NK-92 treated with Interleukin-12 subunit alpha and Interleukin-12 subunit beta, amount 100 ng/mL, for 24 hours (cell line): ENCODE results near the gene DOCK10.
"Not testable (repeated sequence)": the region's sequence is repeated elsewhere in the genome, so short reads cannot be mapped to it uniquely, and the experiment has no call there.

Source experiments
- DNase-seq: peaks from one replicate; lab custom pipeline; 2025; lab: John Stamatoyannopoulos, UW

Gene DOCK10

GRCh38 chr2:224918626-224919471 is 123.4 kb downstream of the DOCK10 start:
- DNase-seq: no peak

GRCh38 chr2:224917246-224917645 is 125.0 kb downstream of the DOCK10 start:
- DNase-seq: not testable (repeated sequence)

- DNase-seq: no peak
Observed at GRCh38 chr2:224915136-224915535, 127.1 kb downstream of the DOCK10 start.

DNA sequence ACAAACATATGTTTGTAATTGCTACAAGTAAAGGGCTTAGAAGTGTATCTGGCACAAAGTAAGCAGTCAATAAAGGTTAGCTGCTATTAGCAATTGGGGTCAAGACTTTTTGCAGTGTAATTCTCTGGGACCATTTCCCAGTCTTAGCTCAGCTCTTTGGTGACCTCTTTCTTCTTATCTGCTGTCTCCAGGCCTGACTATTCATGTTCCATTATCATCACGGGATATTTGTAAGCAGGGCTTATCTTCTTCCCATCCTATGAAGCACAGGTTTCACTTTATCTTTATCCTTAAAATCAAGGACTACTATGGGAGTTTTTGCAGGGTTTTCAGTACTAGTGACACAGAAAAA is 131.7 kb downstream of the DOCK10 start:
- no peak for DNase-seq

GRCh38 chr2:224909885-224910573 is 132.2 kb downstream of the DOCK10 start:
- no peak for DNase-seq

- DNase-seq: no peak
Observed at GRCh38 chr2:224908818-224909217, 133.4 kb downstream of the DOCK10 start.

DNA sequence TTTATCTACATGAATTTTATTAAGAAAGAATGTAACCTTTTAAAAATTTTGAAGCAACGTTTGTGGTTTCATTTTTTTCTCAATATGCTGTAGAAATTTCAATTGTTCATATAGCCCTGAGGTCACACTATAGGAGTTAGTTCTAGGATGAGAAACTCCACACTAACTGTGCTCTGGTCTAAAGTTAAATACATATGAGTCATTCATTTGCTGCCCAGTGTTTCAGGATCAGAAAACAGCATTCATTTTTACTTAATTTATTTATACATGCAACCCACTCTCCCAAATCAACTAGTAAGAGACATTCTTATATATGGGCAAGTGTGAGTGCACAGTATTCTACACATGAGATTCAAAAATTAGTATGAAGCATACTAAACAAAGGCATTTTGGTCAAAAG is 137.9 kb downstream of the DOCK10 start:
- no peak for DNase-seq

- DNase-seq: no peak
Observed at GRCh38 chr2:224903621-224904020, 138.6 kb downstream of the DOCK10 start.

DNA sequence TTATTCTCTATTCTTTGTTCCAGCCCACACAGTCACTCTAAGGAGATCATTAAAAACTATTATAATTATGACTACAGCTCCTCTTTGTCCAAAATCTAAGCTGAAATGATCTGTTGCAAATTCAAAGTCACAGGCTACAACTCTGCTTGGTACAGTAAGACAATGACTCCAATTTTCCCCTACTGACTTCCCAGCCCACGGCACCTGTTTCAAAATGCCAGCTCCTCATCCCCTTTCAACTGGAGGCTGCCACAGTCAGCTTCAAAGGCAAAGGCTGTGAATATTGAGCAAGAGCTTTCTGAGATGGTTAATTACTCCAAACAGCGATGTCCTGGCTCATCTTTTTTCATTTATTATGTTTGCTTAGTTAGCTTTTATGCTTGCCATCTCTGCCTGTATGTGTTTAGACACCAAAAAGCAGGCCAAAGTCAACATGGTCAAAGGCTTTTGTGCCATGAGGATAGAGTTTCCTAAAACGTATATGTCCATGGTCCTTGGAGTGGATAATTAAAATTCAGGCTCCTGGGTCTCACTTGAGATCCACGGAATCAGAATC is 141.1 kb downstream of the DOCK10 start:
- DNase-seq: no peak

DNA sequence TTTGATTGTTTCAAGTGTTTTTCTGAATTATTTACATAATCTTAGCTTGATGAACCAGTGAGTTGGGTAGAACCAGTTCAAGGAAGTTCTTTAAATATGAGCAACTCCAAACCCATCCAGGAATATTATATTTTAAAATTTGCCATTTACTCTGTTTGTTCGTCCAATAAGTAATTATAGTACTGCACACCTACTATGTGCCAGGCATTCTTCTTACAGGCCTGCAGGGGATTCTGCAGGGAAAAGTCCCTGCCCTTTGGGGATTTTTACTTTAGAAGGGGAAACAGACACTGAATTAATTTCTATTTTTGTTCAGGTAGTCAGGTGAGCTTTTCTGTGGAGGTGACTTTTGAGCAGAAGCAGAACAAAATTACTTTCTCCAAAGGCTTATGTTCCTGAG is 146.9 kb downstream of the DOCK10 start:
- DNase-seq: no peak

DNA sequence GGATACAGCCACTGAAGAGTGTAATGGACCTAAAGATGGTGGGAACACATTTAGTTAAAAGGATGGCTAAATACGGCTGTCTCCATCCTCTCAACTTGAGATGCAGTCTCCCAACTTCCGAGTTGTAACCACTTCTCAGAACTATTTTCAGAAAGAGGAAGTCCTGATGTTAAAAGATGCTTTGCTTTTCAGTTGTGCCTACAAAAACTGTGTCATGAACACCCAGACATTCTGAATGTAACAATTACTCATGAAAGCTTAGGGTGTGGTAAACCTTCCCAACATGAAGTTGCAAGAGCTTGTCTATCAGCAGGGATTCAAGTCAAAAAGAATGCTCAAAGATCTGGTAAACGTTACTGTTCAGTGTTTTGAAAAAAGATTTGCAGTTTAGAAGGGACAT is 147.9 kb downstream of the DOCK10 start:
- DNase-seq: no peak

- no peak for DNase-seq
Observed at GRCh38 chr2:224893848-224894247, 148.4 kb downstream of the DOCK10 start.

- DNase-seq: no peak
Observed at GRCh38 chr2:224892574-224893204, 149.6 kb downstream of the DOCK10 start.

- no peak for DNase-seq
Observed at GRCh38 chr2:224890372-224890771, 151.9 kb downstream of the DOCK10 start.

DNA sequence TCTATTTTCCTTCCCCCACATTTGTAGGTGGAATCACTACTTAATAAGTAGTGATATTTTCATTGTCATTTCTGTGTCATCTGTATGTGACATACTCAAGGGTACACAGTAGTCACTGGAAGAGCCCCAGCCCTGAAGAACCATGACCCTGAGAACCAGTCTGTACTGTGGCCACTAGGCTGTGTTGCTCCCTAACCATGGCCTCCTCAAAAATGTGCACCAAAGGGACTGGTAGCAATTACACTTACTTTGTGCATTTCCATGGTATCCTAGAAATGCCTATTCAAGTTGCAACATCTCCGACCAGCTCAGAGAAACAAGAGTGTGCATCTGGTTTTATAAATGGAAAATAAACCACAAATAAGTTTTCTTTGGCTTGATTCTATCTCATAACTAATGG is 155.1 kb downstream of the DOCK10 start:
- no peak for DNase-seq

DNA sequence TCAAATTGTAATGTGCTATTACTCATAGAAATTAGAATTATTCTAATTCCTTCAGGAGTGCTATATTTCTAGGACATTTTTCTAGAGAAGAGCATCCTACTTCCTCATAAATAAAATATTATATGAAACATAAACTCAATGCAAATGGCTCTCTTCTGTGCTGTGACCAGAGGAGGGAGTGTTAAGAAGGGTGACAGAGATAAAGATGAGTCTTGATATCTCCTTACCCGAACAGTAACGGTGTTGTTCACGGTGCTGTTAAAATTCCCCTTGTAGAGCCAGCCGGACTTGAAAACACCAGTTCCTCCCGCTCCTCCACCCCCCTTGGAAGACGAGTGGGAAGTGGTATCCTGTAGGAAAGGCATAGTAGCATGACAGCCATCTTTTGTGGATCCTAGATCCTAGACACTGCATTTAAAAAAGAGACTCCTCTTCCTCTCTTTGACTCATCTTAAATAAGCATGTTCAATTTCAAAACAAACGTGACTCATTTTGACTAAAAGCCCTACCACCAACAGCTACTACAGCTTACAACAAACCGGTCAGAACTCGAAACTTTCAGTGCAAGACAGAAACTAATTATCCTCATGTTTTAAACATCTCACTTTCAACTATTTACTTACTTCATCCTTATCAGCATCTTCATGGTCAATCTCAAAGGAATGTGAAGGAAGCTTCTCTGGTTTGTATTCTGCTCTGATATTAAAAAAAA is 156.3 kb downstream of the DOCK10 start:
- DNase-seq: no peak

DNA sequence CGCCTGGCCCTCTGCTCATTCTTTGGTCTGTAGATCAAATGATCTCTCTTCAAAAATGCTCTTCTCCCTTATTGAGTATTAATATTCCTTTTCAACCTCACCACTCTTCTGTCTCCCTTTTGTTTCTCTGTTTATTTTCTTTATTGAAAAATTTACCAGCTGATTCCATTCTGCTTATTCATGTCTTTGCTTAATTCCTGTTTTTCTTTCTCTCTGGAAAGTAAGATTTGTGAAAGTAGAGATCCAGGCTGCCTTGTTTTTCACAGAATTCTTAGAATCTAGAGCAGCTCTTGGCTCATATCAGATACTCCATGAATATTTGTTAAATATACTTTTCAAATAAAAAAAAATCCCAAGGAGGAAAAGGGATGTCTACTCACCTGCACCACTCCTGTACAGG is 157.0 kb downstream of the DOCK10 start:
- no peak for DNase-seq

DNA sequence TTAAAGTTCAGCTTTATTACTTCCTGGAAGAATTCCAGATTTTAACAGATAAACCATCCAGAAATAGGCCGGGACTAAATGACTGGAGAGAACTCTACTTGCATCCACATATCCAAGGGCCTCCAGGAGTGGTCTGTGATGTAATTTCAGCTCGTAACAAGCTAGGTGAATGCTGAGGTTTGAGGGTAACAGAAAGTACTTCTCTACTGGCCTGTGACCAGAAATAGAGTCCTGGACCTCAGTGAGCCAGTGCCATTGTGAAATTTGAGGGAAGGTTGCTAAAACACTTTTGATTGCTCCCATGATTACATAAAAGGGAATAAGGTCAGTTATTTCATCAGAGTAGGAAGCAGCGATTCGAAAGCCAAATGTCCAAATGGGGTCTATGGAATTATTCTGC is 158.1 kb downstream of the DOCK10 start:
- no peak for DNase-seq

- no peak for DNase-seq
Observed at GRCh38 chr2:224883700-224884099, 158.6 kb downstream of the DOCK10 start.

DNA sequence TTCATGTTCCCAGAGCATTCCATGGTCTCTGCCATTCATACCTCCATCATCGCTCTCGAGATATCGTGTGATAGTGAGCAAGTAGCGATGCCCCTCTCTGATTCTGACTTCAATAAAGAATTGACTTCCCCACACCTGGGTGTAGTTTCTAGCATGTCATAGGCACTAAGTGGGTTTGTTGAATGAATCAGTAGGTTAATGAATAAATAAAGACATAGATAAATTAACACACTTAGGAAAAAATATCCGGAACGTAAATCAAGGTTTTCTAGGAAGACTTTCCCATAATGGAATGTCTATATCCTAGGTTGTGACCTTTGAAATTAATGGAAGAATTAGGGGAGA is 159.1 kb downstream of the DOCK10 start:
- DNase-seq: no peak

DNA sequence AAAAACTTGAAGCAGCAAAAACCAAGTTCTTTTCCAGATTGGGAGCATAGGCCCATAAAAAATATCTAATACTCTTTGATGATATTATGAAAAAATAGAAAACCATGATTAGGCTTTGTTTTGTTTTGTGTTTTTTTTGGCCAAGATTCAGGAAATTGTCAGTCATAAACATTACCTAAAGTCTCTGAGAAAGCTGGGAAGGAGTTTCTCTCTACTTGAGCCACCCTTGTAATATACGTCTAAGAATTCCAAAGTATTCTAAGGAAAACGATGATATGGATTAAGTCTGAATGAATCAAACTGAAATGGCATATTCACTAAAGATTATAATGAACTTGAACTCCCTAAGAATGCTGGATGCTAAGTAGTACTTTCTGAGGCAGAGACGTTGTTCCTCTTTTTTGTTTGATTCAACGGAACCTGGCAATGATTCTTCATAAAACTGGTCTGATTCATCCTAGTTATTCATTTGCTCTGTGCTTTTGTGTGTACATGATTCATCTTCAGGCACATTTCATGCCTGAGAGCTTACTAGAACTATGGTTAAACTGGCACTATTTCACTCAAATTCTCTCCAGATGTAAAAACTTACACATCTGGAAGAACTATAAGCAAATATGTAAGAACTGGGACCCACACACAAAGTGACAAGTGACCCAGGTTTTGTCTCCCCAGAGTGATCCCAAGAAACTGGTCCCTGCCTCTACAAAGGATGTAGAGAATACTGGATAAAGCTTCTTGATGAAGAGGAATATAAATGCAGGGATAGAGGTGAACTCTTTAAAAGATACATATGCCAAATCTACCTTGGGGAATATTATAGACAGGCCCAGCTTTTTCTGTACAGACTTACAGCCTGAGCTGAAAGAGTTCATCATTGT is 159.7 kb downstream of the DOCK10 start:
- DNase-seq: no peak
